GM23248 (cell line): ENCODE data around the gene FAM228B.

Experiments
- EZH2 ChIP-seq: fragments of 200-600 bp; sonication (generic); IDR thresholded peaks from 2 replicates; pipeline ENCODE4 v1.6.1; 2018; ENCODE audit warnings: antibody characterized with exemption, mild to moderate bottlenecking; ENCODE audit not compliant: insufficient read depth, poor library complexity, severe bottlenecking
- EZH2phosphoT487 ChIP-seq: fragments of 200-600 bp; sonication (generic); IDR thresholded peaks from 2 replicates; pipeline ENCODE4 v1.6.1; 2018; ENCODE audit warnings: antibody characterized with exemption, moderate library complexity, mild to moderate bottlenecking, low read depth; ENCODE audit not compliant: insufficient read depth

- no peak for TF ChIP-seq EZH2
- TF ChIP-seq EZH2phosphoT487: no peak
Measured at GRCh38 chr2:24160761-24161160, 37.5 kb downstream of the FAM228B start.
